GOT3 (cell line): Measurements from ENCODE around the gene OR52B6.
"Not testable (repeated sequence)": the region's sequence is repeated elsewhere in the genome, so short reads cannot be mapped to it uniquely, and the experiment has no call there.

ENCODE experiments used
- DNase-seq: peaks from one replicate; lab custom pipeline; 2025; ENCODE audit warnings: mixed read lengths; lab: John Stamatoyannopoulos, UW

The OR52B6 gene, protein sequence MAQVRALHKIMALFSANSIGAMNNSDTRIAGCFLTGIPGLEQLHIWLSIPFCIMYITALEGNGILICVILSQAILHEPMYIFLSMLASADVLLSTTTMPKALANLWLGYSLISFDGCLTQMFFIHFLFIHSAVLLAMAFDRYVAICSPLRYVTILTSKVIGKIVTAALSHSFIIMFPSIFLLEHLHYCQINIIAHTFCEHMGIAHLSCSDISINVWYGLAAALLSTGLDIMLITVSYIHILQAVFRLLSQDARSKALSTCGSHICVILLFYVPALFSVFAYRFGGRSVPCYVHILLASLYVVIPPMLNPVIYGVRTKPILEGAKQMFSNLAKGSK

DNA sequence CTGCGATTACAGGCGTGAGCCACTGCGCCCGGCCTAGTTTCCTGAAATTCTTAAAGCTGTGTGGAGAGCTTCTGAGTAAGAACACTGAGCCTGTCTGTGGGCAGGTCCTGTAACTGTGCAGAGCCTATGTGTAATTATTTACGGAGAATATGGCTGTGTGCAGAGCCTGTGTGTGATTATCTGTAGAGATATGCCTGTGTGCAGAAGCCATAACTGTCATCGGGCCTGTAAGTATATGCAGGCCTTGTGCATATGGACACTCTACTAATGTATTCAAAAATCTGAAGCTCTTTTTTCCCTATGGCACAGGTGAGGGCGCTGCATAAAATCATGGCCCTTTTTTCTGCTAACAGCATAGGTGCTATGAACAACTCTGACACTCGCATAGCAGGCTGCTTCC is at the start of gene OR52B6:
Gene OR52B6, plus strand, starts transcription at position 301 of the 400 bp plus-strand sequence. Its CDS starts 0 bp downstream, at position 301.
- no peak for DNase-seq

DNA sequence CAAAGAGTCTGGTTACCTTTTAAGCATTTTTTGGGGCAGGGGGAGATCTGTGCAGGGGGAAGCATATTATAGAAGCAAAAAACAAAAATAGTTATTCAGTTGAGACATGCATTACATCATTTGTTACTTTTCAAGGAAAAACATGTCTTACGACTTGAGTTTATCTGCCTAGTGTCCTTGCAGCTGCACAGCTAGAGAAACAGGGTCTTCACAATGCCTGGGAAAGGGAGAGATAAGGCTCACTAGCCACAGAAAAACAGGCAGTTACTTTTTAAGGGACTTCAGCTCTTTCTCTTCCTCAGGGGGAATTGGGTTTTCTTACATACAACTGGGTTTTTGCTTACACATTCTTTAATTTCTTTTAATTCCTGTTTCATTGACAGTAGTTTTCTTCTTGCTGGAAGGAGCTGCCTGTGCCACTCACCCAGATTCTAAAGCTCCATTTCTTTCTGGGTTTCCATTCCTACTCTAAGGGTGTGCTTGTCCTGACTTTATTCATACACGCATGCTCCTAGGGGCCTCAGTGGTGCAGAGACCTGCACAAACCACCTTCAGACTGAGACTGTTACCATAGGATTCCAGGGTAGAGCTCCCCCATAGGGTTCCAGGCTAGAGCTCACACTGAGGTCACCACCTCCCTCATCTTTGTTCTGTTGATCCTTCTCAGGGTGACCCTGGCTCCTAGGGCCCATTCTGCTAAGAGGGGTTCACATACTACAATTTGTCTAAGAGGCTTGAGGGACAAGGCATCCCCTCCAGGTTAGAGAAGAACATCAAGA is 49.4 kb upstream of the OR52B6 start:
- DNase-seq, result no peak

DNA sequence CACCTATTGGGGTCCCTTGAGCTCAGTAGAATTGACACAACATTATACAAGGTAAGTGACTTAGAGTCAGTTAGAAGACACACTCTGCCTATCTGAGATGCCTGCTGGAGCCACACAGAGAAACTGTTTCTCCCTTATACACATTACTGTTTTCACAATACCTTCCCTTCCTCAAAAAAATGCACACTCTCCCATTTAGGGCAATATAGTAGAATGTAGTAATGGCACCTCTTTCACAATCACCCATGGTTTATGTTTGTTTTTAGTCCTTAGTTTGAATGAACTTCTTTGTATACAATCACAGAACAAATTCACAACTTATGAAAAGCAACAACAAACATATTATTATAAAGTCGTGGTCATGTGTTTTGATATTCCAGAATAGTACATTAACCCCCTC is 46.6 kb upstream of the OR52B6 start:
- no peak for DNase-seq

DNA sequence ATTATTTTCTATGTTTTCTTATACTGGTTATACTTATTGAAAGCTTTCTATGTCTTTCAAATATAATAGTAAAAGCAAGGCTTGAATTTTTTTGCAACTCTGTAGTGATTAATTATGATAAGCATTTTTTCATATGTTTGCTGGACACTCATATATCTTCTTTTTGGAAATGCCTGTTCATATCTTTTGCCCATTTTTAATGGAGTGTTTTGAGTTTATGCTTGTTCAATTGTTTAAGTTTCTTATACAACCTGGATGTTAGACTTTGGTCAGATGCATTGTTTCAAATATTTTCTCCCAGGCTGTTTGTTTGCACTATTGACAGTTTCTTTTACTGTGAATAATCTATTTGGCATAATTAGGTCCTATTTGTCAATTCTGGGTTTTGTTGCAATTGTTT is 44.2 kb upstream of the OR52B6 start:
- DNase-seq, result no peak

DNA sequence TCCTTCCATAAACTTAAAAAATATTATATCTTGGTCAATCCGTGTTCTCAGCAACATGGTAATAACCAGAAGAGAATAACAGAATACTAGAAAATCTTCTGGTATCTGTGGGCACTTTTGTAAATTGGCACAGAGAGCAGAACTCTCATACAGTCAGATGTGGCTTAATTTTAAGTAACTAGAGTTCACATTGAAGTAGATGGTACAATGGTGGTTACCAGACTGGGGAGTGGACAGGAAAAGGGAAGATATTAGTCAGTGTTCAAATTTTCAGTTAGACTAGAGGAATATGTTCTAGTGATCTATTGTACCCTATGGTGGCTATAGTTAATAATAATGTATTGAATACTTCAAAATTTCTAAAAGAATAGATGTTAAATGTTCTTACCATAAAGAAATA is 39.2 kb upstream of the OR52B6 start:
- no peak for DNase-seq

DNA sequence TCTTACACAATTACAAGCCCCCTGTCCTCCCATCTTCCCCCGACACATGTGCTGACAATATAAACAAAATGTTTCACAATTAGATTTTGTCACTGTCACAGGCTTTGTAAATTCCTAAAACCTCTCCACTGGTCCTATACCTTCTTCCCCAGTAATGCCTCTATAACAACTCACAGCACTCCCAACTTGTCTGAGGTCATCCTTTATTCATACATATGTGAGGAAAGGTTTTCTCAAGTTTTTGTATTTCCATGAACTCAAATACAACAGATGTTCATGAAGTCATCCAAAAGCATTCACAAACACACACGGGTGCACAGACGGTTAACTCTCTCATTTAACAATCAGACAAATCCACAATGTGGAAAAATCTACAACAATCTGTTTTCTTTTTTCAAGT is 34.2 kb upstream of the OR52B6 start:
- DNase-seq, result no peak

DNA sequence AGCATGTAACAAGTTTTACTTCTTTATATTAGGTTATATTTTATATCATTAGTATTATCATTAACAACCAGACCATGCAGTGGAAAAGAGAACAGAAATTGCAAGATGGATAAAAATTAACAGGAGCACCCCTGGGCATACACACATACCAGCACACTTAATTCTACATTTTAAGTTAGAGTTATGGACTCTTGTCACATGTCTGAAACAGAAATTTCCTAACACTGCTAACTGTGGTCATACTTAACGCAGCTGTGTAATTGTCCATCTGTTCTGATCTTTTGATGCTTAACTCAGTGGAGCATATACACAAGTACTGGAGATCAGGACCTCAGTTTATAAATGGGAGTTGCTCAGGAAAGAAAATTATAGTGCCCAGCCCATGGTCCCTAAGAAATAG is 32.7 kb upstream of the OR52B6 start:
- no peak for DNase-seq

DNA sequence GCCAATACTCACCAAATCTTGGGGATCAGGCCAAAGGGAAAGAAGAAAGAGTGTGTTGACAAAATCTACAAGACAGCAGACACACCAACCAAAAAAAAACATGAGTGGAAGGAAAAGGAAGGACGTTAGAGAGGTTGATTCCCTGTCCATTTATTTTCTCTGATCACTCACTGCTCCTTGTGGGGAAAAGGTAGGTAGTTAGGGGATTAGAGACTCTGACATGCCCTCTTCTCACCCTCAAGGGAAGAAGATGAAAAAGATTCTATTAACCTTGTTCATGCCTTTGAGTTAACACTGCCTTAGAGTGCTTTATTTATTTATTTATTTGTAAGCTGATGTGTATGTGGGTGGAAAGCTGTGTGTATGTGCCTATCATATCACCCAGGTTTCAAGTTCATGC is 32.2 kb upstream of the OR52B6 start, which contains the start of gene OR52H1:
Gene OR52H1, minus strand, starts transcription at position 101 of the 400 bp plus-strand sequence. CDS start 3,035 bp downstream, outside the sequence.
- DNase-seq, result no peak

DNA sequence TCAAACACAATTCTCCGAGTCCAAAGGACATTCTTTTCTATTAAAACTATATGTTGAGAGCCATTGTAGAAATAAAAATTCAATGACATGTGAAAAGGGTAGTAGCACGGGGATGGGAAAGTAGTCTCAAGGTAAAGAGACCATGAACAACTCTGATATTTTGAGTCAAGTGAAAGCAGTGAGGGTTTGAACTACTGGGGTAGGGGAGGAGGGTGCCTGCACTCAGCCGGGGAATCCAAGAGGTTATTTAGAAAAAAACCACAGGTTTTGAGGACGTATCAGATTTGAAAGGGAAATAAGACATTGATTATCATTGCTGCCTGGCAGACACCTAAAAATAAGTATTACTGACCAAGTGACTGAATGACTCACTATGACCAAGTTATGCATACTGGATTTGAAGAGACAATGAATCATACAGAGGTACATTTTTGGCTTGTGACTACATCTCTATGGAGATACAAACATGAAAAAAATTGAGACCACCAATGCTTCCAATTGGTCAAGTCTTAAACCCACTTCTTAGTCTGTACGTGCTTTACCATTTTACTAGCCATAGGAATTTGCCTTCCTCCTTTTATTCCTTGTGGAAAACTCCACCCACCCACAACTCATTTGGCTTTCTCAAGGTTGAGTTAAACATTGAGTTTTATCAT is 30.1 kb upstream of the OR52B6 start:
- DNase-seq, result no peak

DNA sequence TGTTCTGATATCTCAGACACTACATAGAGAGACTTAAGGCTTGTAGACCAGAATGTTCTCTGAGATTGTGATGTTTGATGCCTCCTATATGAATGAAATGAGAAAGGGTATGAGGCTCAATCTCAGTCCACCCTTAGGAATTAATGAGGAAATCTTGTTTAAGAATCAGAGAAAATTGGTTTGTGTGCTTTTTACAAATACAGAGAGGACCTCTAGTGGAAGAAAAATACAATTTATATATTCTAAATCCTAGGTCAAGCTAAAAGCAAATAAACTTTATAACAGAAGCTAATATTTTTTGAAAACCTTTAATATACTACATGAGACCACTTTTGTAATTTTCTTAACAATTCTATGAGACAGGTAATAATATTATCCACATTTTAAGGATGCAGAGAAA is 27.3 kb upstream of the OR52B6 start:
- no peak for DNase-seq

DNA sequence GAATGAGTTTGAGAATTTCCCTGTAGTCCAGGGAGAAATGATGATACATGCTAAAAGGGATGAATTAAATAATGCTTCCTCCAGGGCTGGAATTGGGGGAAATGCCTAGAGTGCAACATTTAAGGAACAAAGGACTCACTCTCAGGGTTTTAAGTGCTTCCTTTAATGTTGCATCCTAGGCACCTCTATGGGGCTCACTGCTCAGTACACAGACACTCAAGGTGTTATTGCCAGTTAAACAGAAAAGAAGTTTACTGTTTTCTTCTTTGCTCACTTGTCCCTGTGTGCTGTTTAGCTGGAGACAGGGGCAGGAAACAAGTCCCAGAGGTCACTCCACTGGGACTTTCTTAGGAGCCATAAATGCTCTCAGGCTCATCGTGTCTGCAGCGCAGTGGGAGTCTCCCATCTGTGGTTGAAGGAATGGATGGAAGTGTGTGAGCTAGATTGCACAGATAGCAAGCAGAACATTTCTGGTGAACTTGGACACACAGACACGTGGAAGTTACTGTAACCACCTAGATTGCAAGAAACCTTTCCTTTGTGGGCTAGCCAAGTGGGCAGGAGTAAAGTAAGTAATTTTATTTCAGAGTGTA is 24.0 kb upstream of the OR52B6 start:
- no peak for DNase-seq

DNA sequence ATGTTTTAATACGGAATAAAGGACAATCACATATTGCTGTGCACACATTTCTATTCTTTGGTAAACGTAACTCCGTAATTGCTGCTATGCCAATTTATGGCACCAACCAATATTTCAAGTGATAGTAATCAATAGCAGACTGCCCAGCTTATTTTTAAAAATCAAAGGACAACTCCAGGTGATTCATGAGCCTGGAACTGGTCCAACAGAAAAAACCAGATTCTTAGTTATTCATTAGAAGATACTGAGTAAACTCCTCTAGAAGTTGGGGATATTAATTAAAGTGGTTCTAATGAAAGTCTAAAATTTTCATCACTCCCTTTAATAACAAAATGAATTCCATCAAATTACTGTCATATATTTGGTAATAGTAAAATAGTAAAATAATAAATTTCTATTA is 22.9 kb upstream of the OR52B6 start:
- no peak for DNase-seq

DNA sequence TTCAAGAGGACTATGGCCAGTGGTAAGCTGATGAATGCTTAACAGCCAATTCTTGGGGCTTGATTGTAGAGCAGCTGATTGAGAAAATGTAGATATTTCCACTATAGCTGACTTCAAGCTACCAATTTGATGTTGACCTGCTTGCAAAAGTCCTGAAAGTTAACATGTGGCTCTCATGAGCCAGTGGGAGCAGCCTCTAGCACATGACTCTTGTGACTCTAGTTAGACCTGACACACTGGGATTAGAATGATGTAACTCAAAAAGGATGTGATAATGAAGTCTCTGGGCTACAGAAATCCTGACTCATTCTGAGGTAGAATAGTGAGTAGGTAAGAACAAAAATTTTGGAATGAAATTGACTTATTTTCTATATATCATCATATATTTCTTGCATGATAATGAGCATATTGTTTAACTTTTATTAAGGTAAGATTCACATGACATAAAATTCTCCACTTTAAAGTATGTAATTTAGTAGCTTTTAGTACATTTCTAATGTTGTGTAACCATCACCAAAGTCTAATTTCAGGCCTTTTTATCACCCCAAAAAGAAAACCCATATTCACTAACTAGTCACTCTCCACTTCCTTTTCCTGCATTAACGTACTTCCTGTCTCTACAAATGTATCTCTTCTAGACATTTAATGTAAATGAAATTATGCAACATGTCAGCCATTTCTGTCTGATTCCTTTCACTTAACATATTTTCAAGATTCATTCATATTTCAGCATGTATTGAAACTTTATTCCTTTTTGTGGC is 16.2 kb upstream of the OR52B6 start:
- DNase-seq, result no peak

DNA sequence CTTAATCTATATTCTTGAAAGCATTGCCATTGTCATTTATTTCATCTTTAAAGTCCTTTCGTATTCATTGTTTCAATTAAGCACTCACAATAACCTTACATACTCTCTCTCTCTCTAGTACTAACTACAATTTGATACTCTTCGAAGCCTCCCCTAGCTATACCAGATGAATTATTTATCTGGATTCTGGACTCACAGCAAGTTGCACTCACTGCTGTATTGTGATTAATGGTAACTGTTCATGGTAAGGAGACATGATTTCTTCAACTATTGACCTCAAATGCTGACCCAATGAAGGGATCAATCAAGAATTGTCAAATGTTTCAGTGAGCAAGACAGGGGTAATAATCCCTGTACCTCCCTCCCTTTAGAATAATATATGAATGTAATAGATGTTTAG is 6.0 kb upstream of the OR52B6 start:
- no peak for DNase-seq

DNA sequence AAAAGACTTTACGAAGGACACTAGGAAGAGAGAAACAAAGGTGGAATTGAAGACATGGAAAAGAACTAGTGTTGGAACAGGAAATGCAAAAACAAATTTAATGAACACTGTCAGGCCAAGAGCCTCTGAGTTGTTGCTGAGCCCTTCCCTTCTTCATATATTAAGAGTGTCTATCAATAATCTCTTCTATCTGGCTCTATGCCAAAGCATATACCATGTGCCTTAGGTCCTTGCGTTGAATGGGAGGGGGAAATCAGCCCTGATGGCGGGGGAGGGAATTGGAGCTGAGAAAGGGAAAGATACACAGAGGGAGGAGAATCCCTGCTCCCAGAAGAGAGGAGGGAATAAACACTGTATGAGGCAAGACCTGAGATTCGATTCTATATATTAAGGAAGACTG is 5.5 kb upstream of the OR52B6 start:
- DNase-seq, result no peak

DNA sequence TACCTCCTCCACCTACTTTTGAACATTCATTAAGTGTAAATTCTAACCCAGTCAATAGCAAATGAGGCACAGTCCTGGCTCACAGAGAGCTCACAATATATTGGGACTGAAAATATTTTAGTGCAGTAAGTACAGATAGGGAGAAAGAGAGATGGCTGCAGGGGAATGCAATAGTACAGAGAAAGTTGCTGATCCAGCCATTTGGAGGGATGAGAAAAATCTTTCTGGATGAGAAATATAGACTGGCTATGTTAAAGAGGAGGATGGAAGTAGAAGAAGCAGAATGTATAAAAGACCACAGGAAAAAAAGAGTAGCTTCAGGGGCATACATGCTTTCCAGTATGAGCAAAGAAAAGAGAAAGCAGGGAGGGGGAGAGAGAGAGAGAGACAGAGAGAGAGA is 3.6 kb upstream of the OR52B6 start:
- DNase-seq, result no peak

DNA sequence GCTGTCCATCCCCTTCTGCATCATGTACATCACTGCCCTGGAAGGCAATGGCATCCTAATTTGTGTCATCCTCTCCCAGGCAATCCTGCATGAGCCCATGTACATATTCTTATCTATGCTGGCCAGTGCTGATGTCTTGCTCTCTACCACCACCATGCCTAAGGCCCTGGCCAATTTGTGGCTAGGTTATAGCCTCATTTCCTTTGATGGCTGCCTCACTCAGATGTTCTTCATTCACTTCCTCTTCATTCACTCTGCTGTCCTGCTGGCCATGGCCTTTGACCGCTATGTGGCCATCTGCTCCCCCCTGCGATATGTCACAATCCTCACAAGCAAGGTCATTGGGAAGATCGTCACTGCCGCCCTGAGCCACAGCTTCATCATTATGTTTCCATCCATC is 337 bp downstream of the OR52B6 start:
- DNase-seq, result no peak

DNA sequence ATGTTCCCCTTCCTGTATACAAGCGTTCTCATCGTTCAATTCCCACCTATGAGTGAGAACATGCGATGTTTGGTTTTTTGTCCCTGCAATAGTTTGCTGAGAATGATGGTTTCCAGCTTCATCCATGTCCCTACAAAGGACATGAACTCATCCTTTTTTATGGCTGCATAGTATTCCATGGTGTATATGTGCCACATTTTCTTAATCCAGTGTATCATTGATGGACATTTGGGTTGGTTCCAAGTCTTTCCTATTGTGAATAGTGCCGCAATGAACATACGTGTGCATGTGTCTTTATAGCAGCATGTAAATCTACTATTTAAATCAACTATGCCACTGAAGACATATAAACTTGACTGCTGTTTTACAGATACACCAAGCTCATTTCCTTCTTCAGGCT is 3.8 kb downstream of the OR52B6 start:
- not testable (repeated sequence) for DNase-seq

DNA sequence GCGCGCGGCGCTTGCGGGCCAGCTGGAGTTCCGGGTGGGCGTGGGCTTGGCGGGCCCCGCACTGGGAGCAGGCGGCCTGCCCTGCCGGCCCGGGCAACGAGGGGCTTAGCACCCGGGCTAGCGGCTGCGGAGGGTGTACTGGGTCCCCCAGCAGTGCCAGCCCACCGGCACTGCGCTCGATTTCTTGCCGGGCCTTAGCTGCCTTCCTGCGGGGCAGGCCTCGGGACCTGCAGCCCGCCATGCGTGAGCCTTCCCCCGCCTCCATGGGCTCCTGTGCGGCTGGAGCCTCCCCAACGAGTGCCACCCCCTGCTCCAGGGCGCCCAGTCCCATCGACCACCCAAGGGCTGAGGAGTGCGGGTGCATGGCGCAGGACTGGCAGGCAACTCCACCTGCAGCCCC is 9.2 kb downstream of the OR52B6 start:
- DNase-seq, result not testable (repeated sequence)

DNA sequence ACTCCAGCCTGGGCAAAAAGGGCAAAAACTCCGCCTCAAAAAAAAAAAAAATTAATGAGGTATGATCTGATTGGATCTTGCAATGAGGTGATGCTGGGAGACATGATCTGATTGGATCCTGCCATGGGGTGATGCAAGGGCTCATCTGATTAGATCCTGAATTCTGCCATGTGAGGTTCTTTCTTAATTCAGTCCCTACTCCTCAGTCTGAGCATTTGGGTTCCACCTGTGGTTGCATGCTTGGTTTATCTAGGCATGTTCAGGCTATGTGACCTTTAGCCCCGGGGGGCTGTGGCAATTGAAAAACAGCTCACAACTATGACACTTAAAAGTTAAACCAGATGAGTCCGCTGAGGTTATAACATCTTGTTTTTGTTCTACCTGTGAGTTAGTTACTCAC is 10.9 kb downstream of the OR52B6 start:
- DNase-seq, result no peak

DNA sequence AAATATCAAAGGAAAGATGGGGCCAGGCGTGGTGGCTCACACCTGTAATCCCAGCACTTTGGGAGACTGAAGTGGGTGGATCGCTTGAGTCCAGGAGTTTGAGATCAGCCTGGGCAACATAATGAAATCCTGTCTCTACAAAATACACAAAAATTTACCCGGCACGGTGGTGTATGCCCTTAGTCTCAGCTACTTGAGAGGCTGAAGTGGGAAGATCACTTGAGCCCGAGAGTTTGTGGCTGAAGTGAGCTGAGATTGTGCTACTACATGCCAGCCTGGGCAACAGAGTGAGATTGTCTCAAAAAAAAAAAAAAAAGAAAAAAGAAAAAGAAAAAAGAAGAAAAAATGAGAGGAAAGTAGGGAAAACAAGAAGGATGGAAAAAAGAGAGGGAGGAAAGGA is 11.9 kb downstream of the OR52B6 start:
- no peak for DNase-seq

DNA sequence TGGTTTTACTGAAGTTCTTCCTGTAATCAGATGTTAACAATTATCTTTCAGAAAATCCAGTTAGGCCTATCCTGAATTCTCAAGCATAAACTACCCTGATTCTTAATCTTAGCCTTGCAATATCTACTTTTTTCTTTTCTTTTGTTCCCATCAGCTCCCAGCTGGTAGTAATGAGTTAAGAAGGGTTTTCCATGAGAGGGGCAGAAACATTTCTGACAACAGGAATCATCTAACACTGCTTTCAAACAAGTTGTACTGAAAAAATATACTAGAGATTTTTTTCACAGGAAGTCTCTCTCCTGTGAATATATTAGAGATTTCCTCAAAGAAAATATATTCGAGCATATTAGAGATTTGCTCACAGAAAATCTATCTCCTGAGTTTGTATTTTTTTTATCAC is 12.5 kb downstream of the OR52B6 start:
- no peak for DNase-seq
